Activated CD4-positive, alpha-beta memory T cell treated with anti-CD3 and anti-CD28 coated beads, Interleukin-2, amount 10 ng/mL, durations not matched to agents 7 days and 5 days (primary cell): Measurements from ENCODE around the gene MLXIP. TPM values are rescaled to one million over a fixed set of nuclear protein-coding genes. Genes with fewer than 3 reads are reported as not detected.
"Not testable (repeated sequence)": the region's sequence is repeated elsewhere in the genome, so short reads cannot be mapped to it uniquely, and the experiment has no call there.

ENCODE experiments used
- CTCF ChIA-PET: fragments of 350-600 bp; sonication (Branson Sonifier 250); formaldehyde crosslinking; loops from one replicate; lab custom pipeline; 2021; ENCODE audit warnings: antibody characterized with exemption, inconsistent platforms; lab: Charles Lee
- POLR2A ChIA-PET: fragments of 350-600 bp; sonication (Branson Sonifier 250); formaldehyde crosslinking; loops from one replicate; lab custom pipeline; 2021; ENCODE audit warnings: antibody characterized with exemption; lab: Charles Lee
- DNase-seq: peaks from one replicate; pipeline ENCODE4 v3.0.0-alpha.2; 2020
- H3K27ac Mint-ChIP-seq: one replicate; pipeline ENCODE4 v1.8.0; 2021; ENCODE audit warnings: mild to moderate bottlenecking, mixed read lengths
- H3K27me3 Mint-ChIP-seq: one replicate; pipeline ENCODE4 v1.8.0; 2021; ENCODE audit warnings: mixed read lengths
- H3K36me3 Mint-ChIP-seq: one replicate; pipeline ENCODE4 v1.8.0; 2021; ENCODE audit warnings: low read depth, mixed read lengths
- H3K4me1 Mint-ChIP-seq: one replicate; pipeline ENCODE4 v1.8.0; 2021; ENCODE audit warnings: mixed read lengths
- H3K4me3 Mint-ChIP-seq: one replicate; pipeline ENCODE4 v1.8.0; 2021; ENCODE audit warnings: mild to moderate bottlenecking, mixed read lengths
- H3K9me3 Mint-ChIP-seq: one replicate; pipeline ENCODE4 v1.8.0; 2021; ENCODE audit warnings: mixed read lengths
- total RNA-seq, 2 experiments: library from RNA; stranded (reverse); gene quantifications; one replicate each; pipeline ENCODE4 v1.2.3, GENCODE V29; 2021

Gene MLXIP
- total RNA-seq, 2 experiments from 2014 or later = 26.0 to 29.6 TPM

DNA sequence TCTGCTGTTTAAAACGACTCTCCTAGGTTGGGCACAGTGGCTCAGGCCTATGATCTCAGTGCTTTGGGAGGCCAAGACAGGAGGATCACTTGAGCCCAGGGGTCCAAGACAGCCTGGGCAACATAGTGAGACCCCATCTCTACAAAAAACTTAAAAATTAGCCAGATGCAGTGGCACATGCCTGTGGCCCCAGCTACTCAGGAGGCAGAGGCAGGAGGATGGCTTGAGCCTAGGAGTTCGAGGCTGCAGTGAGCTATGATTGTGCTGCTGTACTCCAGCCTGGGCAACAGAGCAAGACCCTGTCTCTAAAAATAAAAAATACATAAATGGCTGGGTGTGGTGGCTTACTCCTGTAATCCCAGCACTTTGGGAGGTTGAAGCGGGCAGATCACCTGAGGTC is 37.1 kb upstream of the MLXIP start:
- H3K4me1 Mint-ChIP-seq, H3K27ac Mint-ChIP-seq, H3K9me3 Mint-ChIP-seq, DNase-seq, POLR2A ChIA-PET, H3K27me3 Mint-ChIP-seq, H3K36me3 Mint-ChIP-seq, H3K4me3 Mint-ChIP-seq: not testable (repeated sequence)
- CTCF ChIA-PET = interaction anchor here (0.7 kb wide), 1 partner anchor 82 kb away, joined by 3 read pairs; no protein-coding TSS in a partner anchor

- CTCF ChIA-PET = interaction anchor here (0.7 kb wide), 1 partner anchor 94 kb away, joined by 3 read pairs; no protein-coding TSS in a partner anchor
- POLR2A ChIA-PET = no interaction called here
- Mint-ChIP-seq H3K27me3 (no peaks in the 10 kb centered on the region), H3K4me3 (no peak overlapping the region), H3K9me3 (no peaks in the 10 kb centered on the region), H3K4me1 (no peaks in the 10 kb centered on the region), H3K27ac (no peak overlapping the region), H3K36me3 (no peaks in the 10 kb centered on the region)
- DNase-seq = no peak
Observed at GRCh38 chr12:122042910-122043309, 35.6 kb upstream of the MLXIP start.

- Mint-ChIP-seq H3K36me3 (no peaks in the 10 kb centered on the region), H3K9me3 (no peaks in the 10 kb centered on the region)
- POLR2A ChIA-PET = no interaction called here
Observed at GRCh38 chr12:122043476-122043875, 35.1 kb upstream of the MLXIP start.

DNA sequence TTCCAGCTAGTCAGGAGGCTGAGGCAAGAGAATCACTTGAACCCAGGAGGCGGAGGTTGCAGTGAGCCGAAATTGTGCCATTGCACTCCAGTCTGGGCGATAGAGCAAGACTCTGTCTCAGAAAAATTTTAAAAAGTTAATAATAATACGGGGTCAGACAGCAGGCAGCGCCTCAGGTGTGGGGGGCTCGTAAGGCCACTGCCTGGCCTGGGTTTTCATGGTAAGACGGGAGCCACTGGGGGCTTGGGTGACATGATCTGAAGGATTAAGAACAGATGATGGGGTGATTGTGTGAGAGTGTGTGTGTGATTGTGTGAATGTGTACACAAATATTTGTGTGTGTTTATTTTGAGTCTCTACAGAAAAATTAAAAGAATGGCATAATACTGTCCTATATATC is 33.3 kb upstream of the MLXIP start:
- no peak overlapping the region for H3K27ac Mint-ChIP-seq
- ChIA-PET CTCF (no interaction called here), POLR2A (no interaction called here)
- H3K4me3 Mint-ChIP-seq = no peak overlapping the region
- no peaks in the 10 kb centered on the region for H3K27me3 Mint-ChIP-seq
- no peaks in the 10 kb centered on the region for H3K36me3 Mint-ChIP-seq
- DNase-seq = no peak
- H3K4me1 Mint-ChIP-seq = no peaks in the 10 kb centered on the region
- H3K9me3 Mint-ChIP-seq = no peaks in the 10 kb centered on the region

More at GRCh38 chr12:122043476-122043875, 35.1 kb upstream of the MLXIP start:
- DNase-seq = no peak
- Mint-ChIP-seq H3K27ac (no peak overlapping the region), H3K4me3 (no peak overlapping the region), H3K4me1 (no peaks in the 10 kb centered on the region), H3K27me3 (no peaks in the 10 kb centered on the region)
- CTCF ChIA-PET = no interaction called here

- Mint-ChIP-seq H3K27ac (no peak overlapping the region), H3K36me3 (no peaks in the 10 kb centered on the region), H3K4me3 (no peak overlapping the region), H3K27me3 (no peaks in the 10 kb centered on the region), H3K4me1 (no peaks in the 10 kb centered on the region), H3K9me3 (no peaks in the 10 kb centered on the region)
- CTCF ChIA-PET = interaction anchor here (0.7 kb wide), 1 partner anchor 113 kb away, joined by 4 read pairs; no protein-coding TSS in a partner anchor
- no peak for DNase-seq
- POLR2A ChIA-PET = no interaction called here
Observed at GRCh38 chr12:122046145-122046544, 32.4 kb upstream of the MLXIP start.

DNA sequence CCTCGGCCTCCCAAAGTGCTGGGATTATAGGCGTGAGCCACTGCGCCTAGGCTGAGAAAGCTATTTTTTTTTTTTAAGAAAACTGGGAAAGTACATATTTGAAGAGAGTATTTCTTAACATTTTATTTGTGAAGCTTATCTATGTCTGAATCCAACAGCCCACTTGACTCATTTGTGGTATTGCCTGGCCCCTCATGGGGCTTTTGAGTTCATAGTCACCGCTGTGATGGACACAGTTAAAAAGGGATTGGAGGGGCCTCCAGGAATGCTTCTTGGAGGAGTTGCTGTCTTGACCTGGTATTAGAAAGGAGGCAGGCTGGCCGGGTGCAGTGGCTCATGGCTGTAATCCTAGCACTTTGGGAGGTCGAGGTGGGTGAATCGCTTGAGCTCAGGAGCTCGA is 30.4 kb upstream of the MLXIP start:
- ChIA-PET CTCF (interaction anchor here (1.4 to 1.6 kb wide), 3 partner anchors 75 to 130 kb away, joined by 3 to 5 read pairs (median 4); partner anchors contain the start of gene CFAP251), POLR2A (no interaction called here)
- no peaks in the 10 kb centered on the region for H3K4me1 Mint-ChIP-seq
- no peak overlapping the region for H3K27ac Mint-ChIP-seq
- H3K36me3 Mint-ChIP-seq = no peaks in the 10 kb centered on the region
- H3K4me3 Mint-ChIP-seq = no peak overlapping the region
- H3K27me3 Mint-ChIP-seq = no peaks in the 10 kb centered on the region
- no peaks in the 10 kb centered on the region for H3K9me3 Mint-ChIP-seq
- DNase-seq = no peak

GRCh38 chr12:122049827-122050226 is 28.7 kb upstream of the MLXIP start:
- Mint-ChIP-seq H3K27ac (no peak overlapping the region), H3K27me3 (no peaks in the 10 kb centered on the region), H3K9me3 (no peaks in the 10 kb centered on the region), H3K36me3 (no peaks in the 10 kb centered on the region), H3K4me1 (peaks cover 3% of the 10 kb centered on the region), H3K4me3 (no peak overlapping the region)
- no peak for DNase-seq
- ChIA-PET POLR2A (no interaction called here), CTCF (interaction anchor here (1.4 kb wide), 1 partner anchor 83 kb away, joined by 3 read pairs; no protein-coding TSS in a partner anchor)

DNA sequence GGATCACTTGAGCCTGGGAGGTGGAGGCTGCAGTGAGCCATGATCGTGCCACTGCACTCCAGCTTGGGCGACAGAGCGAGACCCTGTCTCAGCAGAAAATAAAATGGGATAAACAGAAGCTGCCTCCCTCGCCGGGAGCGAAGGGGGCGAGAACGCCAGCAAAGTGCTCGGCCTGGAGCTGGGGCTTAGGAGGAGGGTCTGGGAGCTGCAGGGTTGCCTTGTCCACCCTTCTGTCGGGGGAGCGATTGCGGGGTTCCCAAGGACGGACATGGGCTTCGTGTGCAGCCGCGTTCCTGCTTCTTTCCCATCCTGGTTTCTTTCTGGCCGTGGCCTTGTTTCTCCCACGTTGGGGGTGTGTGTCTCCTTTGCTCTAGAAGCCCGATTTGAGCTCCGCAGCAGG is 27.9 kb upstream of the MLXIP start:
- Mint-ChIP-seq H3K27me3 (no peaks in the 10 kb centered on the region), H3K9me3 (no peaks in the 10 kb centered on the region), H3K4me3 (no peak overlapping the region), H3K4me1 (peaks cover 3% of the 10 kb centered on the region), H3K36me3 (no peaks in the 10 kb centered on the region), H3K27ac (no peak overlapping the region)
- POLR2A ChIA-PET = no interaction called here
- CTCF ChIA-PET = interaction anchor here (3.0 kb wide), 1 partner anchor 72 kb away, joined by 14 read pairs; no protein-coding TSS in a partner anchor
- DNase-seq = no peak

DNA sequence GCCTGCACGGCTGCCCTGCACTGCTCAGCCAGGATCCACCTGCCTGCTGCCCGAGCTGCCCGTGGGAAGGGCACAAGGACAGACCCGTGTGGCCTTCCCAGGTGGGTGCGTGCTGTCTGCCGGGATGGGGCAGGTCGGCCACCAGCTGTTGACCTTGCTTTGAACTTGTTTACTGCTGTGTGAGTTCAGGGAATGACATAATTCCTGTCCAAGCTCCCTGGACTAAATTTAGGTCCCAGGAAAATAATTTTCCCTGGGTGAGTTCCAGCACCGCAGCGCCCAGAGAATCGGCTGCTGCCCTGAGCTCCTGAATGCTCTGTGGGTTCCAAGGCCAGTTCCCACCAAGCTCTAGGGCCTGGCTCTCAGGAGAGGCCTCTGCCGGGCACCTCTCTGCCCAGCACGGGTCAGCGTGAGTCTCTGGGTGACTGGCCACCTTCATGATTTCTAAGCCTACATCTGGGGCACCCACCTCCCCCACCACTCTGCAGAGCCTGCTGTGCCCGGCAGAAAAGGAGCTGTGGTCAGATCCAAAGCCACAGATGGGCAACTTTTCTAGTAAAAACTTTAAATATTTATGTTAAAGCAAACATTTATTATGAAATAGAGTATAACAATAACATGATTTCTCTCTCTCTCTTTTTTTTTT is 27.2 kb upstream of the MLXIP start:
- H3K4me1 Mint-ChIP-seq = peaks cover 3% of the 10 kb centered on the region
- H3K27me3 Mint-ChIP-seq = no peaks in the 10 kb centered on the region
- H3K27ac Mint-ChIP-seq = no peak overlapping the region
- no peak overlapping the region for H3K4me3 Mint-ChIP-seq
- no peaks in the 10 kb centered on the region for H3K9me3 Mint-ChIP-seq
- POLR2A ChIA-PET = no interaction called here
- H3K36me3 Mint-ChIP-seq = no peaks in the 10 kb centered on the region
- DNase-seq = no peak
- CTCF ChIA-PET = interaction anchor here (3.0 kb wide), 1 partner anchor 72 kb away, joined by 14 read pairs; no protein-coding TSS in a partner anchor

GRCh38 chr12:122052285-122052684 is 26.3 kb upstream of the MLXIP start:
- Mint-ChIP-seq H3K4me1 (peaks cover 3% of the 10 kb centered on the region), H3K27me3 (no peaks in the 10 kb centered on the region), H3K27ac (no peak overlapping the region), H3K36me3 (no peaks in the 10 kb centered on the region), H3K4me3 (no peak overlapping the region), H3K9me3 (no peaks in the 10 kb centered on the region)
- POLR2A ChIA-PET = interaction anchor here (0.7 kb wide), 1 partner anchor 151 kb away, joined by 3 read pairs; no protein-coding TSS in a partner anchor
- CTCF ChIA-PET = interaction anchor here (1.1 to 3.0 kb wide), 2 partner anchors 71 to 138 kb away, joined by 3 to 14 read pairs; no protein-coding TSS in a partner anchor
- no peak for DNase-seq

GRCh38 chr12:122054842-122055520 is 23.6 kb upstream of the MLXIP start:
- H3K4me3 Mint-ChIP-seq = no peak overlapping the region
- H3K27ac Mint-ChIP-seq = no peak overlapping the region
- H3K4me1 Mint-ChIP-seq = peaks cover 3% of the 10 kb centered on the region
- POLR2A ChIA-PET = interaction anchor here (1.3 to 1.5 kb wide), 3 partner anchors 23 to 70 kb away, joined by 3 to 5 read pairs (median 3); partner anchors contain the start of gene MLXIP
- H3K36me3 Mint-ChIP-seq = no peaks in the 10 kb centered on the region
- no peaks in the 10 kb centered on the region for H3K9me3 Mint-ChIP-seq
- no peaks in the 10 kb centered on the region for H3K27me3 Mint-ChIP-seq
- no peak for DNase-seq
- CTCF ChIA-PET = interaction anchor here (0.9 to 3.6 kb wide), 25 partner anchors 8 to 169 kb away, joined by 3 to 79 read pairs (median 4); partner anchors contain the start of genes CFAP251 and MLXIP

DNA sequence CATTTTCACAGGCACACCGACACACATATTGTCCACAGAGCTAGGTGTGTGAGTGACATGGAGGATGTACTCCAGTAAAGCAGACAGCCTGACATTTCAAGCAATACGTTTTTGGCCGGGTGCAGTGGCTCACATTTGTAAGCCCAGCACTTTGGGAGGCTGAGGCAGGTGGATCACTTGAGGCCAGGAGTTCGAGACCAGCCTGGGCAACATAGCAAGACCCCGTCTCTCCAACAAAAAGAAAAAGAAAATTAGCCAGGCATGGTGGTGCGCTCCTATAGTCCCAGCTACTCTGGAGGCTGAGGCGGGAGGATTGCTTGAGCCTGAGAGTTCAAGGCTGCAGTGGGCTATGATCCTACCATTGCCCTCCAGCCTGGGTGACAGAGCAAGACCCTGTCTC is 22.1 kb upstream of the MLXIP start:
- H3K4me3 Mint-ChIP-seq, H3K9me3 Mint-ChIP-seq, H3K36me3 Mint-ChIP-seq, DNase-seq, H3K27ac Mint-ChIP-seq, H3K27me3 Mint-ChIP-seq, H3K4me1 Mint-ChIP-seq: not testable (repeated sequence)
- POLR2A ChIA-PET = interaction anchor here (1.5 kb wide), 1 partner anchor 22 kb away, joined by 5 read pairs; the partner anchor contains the start of gene MLXIP
- CTCF ChIA-PET = interaction anchor here (0.6 to 3.6 kb wide), 4 partner anchors 48 to 181 kb away, joined by 3 to 79 read pairs (median 5); no protein-coding TSS in a partner anchor
